Activated CD4-positive, alpha-beta T cell treated with anti-CD3 and anti-CD28 coated beads for 48 hours (primary cell): Measurements from ENCODE around the gene EPB42.
"Not testable (repeated sequence)": the region's sequence is repeated elsewhere in the genome, so short reads cannot be mapped to it uniquely, and the experiment has no call there.

ENCODE experiments used
- DNase-seq: peaks from one replicate; pipeline ENCODE4 v3.0.0-alpha.2; 2020

The EPB42 gene

GRCh38 chr15:43184407-43185124 lies 36.3 kb downstream of the EPB42 start:
- no peak for DNase-seq

GRCh38 chr15:43183270-43183669 lies 37.5 kb downstream of the EPB42 start:
- DNase-seq, result no peak

GRCh38 chr15:43177147-43177546 lies 43.7 kb downstream of the EPB42 start:
- DNase-seq, result not testable (repeated sequence)

DNA sequence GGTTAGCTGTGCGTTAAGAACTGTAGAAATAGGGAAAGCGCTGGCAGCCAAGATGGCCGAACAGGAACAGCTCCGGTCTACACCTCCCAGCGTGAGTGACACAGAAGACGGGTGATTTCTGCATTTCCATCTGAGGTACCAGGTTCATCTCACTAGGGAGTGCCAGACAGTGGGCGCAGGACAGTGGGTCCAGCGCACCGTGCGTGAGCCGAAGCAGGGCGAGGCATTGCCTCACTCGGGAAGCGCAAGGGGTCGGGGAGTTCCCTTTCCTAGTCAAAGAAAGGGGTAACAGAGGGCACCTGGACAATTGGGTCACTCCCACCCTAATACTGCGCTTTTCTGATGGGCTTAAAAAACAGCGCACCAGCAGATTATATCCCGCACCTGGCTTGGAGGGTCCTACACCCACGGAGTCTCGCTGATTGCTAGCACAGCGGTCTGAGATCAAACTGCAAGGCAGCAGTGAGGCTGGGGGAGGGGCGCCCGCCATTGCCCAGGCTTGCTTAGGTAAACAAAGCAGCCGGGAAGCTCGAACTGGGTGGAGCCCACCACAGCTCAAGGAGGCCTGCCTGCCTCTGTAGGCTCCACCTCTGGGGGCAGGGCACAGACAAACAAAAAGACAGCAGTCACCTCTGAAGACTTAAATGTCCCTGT lies 45.0 kb downstream of the EPB42 start:
- not testable (repeated sequence) for DNase-seq

- no peak for DNase-seq
These were observed 50.9 kb downstream of the EPB42 start for GRCh38 chr15:43169888-43170287.

DNA sequence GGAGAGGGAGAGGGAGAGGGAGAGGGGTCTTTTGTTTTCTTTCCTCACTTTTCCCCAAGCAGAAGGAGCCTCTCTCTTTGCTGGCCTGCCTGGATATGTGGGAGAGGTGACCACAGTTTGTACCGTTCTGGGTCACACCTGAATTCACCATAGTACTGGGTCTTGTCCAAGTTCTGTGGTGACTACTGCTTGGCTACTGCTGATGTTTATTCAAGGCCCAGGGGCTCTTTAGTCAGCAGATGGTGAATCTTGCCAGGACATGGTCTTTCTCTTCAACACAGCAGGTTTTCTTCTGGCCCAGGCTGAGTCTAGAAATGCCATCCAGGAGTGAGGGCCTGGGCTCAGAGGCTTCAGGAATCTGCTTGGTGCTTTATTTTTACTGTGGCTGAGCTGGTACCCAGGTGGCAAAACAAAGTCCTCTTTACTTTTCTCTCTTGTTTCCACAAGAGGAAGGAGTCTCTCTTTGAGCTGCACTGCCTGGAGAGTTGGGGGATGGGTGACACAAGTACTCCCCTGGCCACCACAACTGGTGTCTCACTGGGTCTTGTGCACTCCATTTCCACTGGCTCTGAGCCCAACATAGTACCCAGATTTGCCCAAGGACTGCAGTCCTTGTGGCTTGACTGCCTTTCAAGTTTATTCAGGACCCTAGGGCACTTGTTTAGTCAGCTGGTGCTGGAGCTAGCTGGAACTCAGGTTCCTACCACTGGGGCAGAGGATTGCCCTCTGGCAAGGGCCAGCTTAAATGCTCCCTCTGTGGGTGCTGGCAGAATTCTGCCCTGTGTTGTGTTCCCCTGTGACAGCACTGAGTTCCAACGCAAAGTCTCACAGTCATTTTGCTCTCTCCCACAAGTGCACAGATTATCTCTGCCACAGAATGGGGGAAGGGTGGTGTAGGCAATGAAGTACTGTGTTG lies 52.4 kb downstream of the EPB42 start:
- no peak for DNase-seq

- not testable (repeated sequence) for DNase-seq
These were observed 53.6 kb downstream of the EPB42 start for GRCh38 chr15:43167261-43167660.

DNA sequence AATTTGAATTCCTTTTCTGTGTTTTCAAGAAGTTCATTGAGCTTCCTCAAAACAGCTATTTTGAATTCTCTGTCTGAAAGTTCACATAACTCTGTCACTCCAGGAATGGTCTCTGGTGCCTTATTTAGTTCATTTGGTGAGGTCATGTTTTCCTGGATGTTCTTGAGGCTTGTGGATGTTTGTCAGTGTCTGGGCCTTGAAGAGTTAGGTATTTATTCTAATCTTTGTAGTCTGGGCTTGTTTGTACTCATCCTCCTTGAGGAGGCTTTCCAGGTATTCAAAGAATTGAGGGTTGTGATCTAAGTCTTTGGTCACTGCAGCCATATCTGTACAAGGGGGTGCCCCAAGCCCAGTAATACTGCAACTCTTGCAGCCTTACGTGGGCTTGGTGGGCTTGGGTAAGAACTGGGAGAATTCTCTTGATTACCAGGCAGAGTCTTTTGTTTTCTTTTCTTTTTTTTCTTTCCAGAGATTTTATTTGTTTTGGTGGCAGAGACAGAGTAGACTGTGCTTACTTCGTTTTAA lies 55.0 kb downstream of the EPB42 start:
- DNase-seq, result no peak

- DNase-seq, result no peak
These were observed 67.5 kb downstream of the EPB42 start for GRCh38 chr15:43153269-43153668.

DNA sequence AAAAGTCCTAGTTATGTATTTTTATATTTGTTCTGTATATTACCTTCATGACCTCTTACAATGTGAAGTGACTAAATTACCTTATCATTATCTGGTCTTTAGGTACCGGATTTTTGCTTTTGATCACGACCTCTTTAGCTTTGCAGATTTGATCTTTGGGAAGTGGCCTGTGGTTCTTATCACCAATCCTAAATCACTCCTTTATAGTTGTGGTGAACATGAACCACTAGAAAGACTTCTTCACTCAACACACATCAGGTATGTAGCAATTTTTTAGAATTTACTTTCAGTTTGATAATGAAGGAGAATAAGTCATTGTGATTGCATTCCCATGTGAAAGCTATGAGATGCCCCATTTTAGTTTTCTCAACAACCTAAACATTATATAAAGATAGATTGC lies 69.1 kb downstream of the EPB42 start:
- no peak for DNase-seq

GRCh38 chr15:43150191-43150929 lies 70.5 kb downstream of the EPB42 start:
- no peak for DNase-seq
